ENCODE data around the gene ABCB9. TPM values are rescaled to one million over a fixed set of nuclear protein-coding genes. Genes with fewer than 3 reads are reported as not detected.
A peak's percentile ranks its signal among the peaks of the same experiment; 100 is the strongest.
"Not testable (repeated sequence)": the region's sequence is repeated elsewhere in the genome, so short reads cannot be mapped to it uniquely, and the experiment has no call there.

ABCB9 gene
- 1 to 10 TPM; 5.7 to 5.8 TPM for total RNA-seq
- long read RNA-seq, partial matches to known transcripts, result 4 of 14 reads
- long read RNA-seq, other reads (novel, unspliced or antisense), result 6 of 14 reads

- peak; percentile 96 to 97 for ATAC-seq
- peak; percentile 94 for DNase-seq
- intact Hi-C loops (cut with DNase I), result no loop called here
Measured at GRCh38 chr12:122965851-122966742, at the start of gene ABCB9. TSS of gene ABCB9 (minus strand) at chr12:122966463. CDS start at chr12:122960235, 6,228 bp downstream.

DNA sequence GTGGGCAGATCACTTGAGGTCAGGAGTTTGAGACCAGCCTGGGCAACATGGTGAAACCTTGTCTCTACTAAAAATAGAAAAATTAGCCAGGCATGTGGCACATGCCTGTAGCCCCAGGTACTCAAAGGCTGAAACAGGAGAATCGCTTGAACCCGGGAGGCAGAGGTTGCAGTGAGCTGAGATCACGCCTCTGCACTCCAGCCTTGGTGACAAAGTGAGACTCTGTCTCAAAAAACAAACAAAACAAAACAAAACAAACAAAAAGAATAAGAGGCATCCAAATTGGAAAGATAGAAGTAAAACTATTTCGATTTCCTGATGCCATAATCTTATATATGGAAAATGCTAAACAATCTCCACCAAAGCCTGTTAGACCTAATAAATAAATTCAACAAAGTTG, 48.2 kb upstream of the ABCB9 start:
- ATAC-seq; intact Hi-C loops (cut with DNase I); DNase-seq: not testable (repeated sequence)

- ATAC-seq (no peak), DNase-seq (no peak)
- intact Hi-C loops (cut with DNase I), result no loop called here
Measured at GRCh38 chr12:123013185-123014095, 47.2 kb upstream of the ABCB9 start.

DNA sequence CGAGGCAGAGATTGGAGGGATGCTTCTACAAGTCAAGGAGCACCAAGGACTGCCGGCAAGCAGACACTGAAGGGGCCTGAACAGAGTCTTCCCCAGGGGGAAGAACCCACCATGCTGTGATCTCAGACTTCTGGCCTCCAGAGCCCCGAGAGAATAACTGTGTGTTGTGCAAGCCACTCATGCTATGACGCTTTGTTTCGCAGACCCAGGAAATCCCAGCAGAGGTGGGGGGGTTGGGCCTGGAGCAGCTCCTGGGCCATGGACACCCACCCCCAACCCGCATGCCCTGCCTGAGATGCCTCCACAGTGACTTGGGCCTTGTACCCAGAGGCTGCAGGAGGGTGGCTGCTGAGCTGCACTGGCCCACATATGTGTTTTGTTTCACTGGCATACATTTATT, 45.4 kb upstream of the ABCB9 start:
- DNase-seq (no peak), ATAC-seq (no peak)
- intact Hi-C loops (cut with DNase I), result no loop called here

DNA sequence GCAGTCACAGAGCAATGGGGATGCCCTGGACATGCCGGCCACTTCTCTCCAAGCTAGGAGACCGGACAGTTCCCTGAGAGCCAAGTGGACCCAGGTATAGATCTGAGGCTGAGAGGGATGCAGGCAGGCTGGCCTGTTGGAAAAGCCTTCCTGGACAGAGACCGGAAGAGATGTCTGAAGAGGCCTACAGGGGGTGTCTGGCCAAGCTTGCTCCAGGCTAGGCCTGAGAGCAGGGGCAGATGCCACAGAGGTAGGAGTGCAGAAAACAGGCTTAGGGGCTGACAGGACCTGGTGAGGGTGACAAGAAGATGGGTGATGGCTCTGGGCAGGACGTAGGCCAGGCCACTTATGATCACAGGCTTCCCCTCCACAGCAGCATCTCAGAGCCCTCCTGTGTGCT, 44.4 kb upstream of the ABCB9 start:
- intact Hi-C loops (cut with DNase I), result no loop called here
- no peak for ATAC-seq
- DNase-seq, result no peak

DNA sequence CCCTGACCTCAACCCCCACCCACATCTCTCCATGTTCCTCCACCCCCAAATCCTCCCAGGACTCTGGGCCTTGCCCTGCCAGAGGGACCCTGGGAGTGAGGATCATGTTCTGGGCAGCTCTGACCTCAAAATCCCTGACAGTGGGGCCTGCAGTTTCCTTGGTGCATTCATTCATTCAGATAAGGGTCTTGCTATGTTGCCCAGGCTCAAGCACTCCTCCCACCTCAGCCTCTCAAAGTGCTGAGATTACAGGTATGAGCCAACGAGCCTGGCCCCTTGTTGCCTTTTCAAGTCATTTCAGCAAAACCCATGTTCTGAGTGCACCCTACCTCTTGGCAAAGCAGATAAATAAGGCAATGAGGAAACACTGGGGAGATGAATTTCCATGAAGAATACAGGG, 43.8 kb upstream of the ABCB9 start:
- intact Hi-C loops (cut with DNase I), result no loop called here
- DNase-seq (no peak), ATAC-seq (no peak)

- DNase-seq (no peak), ATAC-seq (no peak)
- intact Hi-C loops (cut with DNase I), result no loop called here
Measured at GRCh38 chr12:123006977-123007376, 40.7 kb upstream of the ABCB9 start.

DNA sequence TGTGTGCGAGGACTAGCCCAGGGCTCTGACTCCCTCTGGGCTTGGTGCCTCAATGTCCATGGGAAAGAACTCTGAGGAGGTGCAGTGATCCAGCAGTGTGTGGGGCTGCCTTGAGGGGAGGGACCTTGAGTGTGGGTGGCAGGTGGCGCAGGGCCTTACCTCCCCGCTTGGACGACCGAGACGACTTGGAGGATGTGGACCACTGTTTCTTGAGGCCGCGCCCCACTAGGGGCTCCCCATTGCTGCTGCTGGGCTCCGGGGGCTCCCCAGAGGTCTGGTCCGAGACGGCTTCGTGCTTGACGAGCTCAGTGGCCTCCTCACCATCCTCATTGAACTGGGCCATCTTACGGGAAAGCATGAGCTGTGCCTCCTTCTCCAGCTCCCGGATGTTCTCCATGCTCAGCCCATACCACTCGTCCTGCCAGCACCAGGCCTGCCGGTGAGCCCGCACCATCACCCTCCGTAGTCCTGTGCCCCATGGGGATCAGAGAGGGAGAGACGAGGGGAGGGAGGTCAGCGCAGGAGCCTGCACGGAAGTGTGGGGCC, 38.9 kb upstream of the ABCB9 start:
- no peak for DNase-seq
- intact Hi-C loops (cut with DNase I), result no loop called here
- ATAC-seq, result no peak

DNA sequence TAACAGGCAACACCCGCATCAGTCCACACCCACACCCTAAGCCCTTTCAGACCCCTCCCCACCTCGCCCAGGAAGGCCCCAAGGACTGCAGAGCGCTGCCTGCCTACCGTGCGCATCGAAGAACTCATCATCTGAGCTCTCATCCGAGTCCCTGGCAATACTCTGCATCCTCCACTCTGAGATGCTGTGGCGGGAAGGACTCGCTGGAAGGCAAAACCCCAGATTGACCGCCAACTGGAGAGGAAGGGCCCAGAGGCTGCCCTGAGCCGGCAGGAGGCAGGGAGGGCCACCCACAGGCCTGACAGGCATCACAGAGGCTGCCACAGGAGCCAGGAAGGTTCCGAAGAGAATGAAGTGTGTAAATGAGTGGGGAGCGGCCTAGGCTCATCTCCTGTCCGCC, 38.0 kb upstream of the ABCB9 start:
- no peak for ATAC-seq
- intact Hi-C loops (cut with DNase I), result no loop called here
- DNase-seq, result no peak

DNA sequence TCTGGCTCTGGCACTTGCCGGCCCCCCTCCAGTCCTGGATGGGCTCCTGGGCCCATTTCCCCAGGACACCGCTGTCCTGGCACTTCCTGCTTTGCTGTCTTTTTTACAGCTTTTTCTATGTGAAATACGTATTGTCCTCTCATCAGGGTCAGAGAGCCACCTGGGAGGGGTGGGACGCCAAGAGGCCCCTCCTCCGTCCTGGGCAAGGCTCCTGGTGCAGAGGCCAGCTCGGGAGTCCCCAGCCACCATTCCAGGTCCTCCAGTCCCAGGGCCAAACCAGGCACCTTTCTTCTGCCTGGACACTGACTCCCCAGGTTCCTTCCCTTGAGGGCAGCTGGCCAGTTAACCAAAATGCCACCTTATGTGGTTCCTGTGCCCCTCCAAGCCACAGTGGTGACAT, 37.0 kb upstream of the ABCB9 start:
- DNase-seq (no peak), ATAC-seq (no peak)
- intact Hi-C loops (cut with DNase I), result no loop called here

- intact Hi-C loops (cut with DNase I), result no loop called here
- no peak for ATAC-seq
- DNase-seq, result no peak
Measured at GRCh38 chr12:123001464-123001863, 35.2 kb upstream of the ABCB9 start.

DNA sequence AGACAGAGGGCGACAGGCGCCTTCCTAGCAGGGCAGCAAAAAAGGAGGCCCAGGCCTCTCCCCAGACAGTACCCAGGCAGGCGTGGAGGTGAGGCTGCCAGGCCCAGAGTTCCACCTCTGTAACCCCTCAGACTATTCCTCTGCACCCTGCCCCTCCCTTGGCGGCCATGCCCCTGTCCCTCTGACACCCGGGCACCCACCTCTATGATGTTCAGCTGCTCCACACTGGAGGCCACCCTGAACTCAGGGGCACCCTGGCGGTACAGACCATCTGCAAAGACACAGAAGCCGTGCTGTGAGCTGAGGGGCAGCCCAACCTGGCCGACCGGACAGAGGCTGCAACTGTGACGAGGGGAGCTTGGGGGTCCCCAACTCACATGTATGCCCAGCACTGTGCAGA, 34.3 kb upstream of the ABCB9 start:
- ATAC-seq, result no peak
- intact Hi-C loops (cut with DNase I), result no loop called here
- DNase-seq, result no peak

DNA sequence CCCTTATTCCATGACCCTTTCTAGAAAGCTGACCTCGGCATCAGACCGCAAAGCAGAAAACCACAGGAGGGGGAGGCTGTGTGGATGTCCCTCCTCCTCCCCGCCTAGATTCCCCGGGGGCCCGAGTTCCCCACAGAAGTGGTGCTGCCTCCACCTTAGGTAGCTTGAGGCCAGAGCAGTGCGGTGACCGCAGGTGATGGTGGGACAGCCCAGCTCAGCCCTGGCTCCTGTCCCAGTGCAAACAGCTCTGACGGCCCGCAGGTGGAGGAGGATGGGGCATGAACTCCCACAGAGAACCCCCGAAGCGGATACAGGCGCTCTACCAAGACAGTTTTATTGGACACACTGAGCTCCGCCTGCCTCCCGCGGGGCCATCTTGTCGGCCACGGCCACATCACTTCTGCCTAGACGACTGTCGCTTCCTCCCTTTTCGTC, 33.7 kb upstream of the ABCB9 start:
- intact Hi-C loops (cut with DNase I), result no loop called here
- DNase-seq (no peak), ATAC-seq (no peak)

- intact Hi-C loops (cut with DNase I), result no loop called here
- ATAC-seq (no peak), DNase-seq (no peak)
Measured at GRCh38 chr12:122999196-122999946, 33.1 kb upstream of the ABCB9 start.

DNA sequence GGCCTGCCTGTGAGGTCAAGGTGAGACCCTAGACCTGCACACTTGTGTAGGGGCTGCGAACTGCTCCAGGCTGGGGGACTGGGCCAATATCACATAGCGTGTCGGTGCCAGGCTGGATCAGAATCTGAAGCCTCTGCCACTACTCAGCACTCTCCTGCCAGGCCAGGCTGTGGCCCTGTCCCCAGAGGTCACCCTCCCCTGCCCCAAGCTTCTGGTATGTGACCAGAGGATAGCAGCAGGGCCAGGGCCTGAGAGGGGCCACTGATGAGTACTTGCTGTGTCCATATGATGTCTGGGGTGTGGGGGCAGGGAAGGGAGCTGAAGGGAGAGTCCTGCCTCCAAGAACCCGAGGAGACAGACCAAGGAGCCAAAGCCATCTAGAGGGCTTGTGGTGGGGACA, 32.1 kb upstream of the ABCB9 start:
- intact Hi-C loops (cut with DNase I), result no loop called here
- DNase-seq, result no peak
- no peak for ATAC-seq

DNA sequence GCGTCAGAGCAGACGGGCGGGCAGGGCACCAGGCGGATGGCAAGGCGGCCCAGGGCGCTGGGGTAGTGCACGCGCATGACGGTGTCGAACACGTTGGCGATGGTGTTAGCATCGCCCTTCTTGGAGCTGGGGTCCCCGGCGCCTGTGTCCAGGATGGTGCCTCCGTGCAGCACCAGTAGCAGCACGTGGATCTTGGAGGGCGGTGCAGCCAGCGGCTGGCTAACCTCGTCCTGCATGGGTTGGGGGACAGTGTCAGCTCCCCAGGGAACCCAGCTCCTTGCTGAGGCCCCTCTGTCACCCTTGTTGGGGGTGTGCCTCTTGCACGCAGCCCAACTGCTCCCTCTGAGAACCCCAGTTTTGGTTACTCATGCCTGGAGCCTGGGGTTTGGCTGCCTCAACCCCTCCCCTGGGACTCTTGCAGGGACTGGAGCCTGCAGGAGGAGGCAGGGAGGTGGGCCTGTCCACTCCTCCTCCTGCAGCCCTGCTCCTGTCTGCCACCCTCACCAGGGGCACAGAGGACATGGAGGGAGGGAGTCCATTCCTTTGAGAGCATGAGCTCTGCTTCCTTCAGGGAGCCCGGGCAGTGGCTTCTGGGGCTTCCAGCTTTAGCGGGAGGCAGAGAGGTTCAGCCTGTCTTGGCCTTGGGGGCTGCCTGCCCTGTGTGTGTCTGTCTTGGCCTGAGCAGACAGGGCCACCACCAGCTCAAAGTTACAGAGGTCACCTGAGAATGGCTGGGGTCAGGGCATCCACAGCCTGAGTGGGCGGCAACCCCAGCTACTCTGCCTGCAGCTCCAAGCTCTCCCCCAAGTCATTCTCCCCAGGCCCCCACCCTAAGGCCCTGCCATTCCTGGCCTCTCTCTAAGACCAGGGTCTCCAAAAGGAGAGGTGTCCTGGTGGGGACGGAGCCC, 31.3 kb upstream of the ABCB9 start:
- ATAC-seq, result peak in 1 of 2 donors; percentile 36
- DNase-seq, result no peak
- intact Hi-C loops (cut with DNase I), result no loop called here

DNA sequence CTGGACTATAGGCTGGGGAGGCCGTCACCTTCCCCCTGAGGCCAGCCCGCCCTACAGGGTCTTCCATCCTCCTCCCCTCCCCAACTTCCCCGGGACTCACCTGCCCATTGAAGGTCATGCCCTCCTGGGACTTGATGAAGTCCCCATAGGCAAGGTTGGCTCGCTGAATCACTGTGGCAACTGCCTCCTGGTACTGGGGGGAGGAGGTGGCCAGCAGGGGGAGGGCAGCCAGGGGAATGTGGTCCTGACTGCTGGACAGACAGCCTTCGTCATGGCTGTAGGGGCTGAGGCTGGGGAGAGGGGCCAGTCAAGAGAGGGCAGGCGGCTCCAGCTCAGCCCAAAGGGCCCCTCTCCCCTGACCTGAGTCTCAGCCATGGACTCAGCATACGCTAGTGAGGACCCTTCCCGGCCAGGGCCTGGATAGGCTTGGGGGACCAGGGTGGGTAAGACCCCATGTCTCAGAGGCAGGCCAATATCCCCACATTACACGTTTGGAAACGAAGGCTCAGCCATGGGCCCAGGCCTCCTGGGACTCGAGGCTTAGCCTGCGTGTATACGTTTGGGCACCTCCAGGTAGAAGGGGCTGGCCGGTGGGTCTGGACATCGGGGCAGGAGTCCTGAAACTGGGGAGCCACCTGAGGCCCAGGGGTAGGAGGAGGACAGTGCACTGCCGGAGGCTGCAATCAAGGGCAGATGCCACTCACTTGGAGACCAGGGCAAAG, 30.5 kb upstream of the ABCB9 start:
- DNase-seq (no peak), ATAC-seq (no peak)
- intact Hi-C loops (cut with DNase I), result no loop called here
